ENCODE measurements around the gene RAB1A. TPM values are rescaled to one million over a fixed set of nuclear protein-coding genes. Genes with fewer than 3 reads are reported as not detected.
A peak's percentile ranks its signal among the peaks of the same experiment; 100 is the strongest.

The RAB1A gene
- total RNA-seq, 1 experiment from 2014 or later = 85.3 TPM

- in situ Hi-C loops (cut with HindIII; ENCODE audit: low pct_unique_long_range_greater_than_20kb, low sequenced_read_pairs) = no loop called here
- DNase-seq (ENCODE audit: low read depth) = no peak
Measured at GRCh38 chr2:65107530-65107929, 22.4 kb downstream of the RAB1A start.

- in situ Hi-C loops (cut with HindIII; ENCODE audit: low pct_unique_long_range_greater_than_20kb, low sequenced_read_pairs) = no loop called here
- DNase-seq (ENCODE audit: low read depth) = no peak
Measured at GRCh38 chr2:65103013-65103715, 26.7 kb downstream of the RAB1A start.

- no peak for DNase-seq (ENCODE audit: low read depth)
- in situ Hi-C loops (cut with HindIII; ENCODE audit: low pct_unique_long_range_greater_than_20kb, low sequenced_read_pairs) = no loop called here
Measured at GRCh38 chr2:65101071-65101470, 28.8 kb downstream of the RAB1A start.

- in situ Hi-C loops (cut with HindIII; ENCODE audit: low pct_unique_long_range_greater_than_20kb, low sequenced_read_pairs) = no loop called here
- no peak for DNase-seq (ENCODE audit: low read depth)
Measured at GRCh38 chr2:65098741-65099140, 31.2 kb downstream of the RAB1A start.

- DNase-seq (ENCODE audit: low read depth) = no peak
- in situ Hi-C loops (cut with HindIII; ENCODE audit: low pct_unique_long_range_greater_than_20kb, low sequenced_read_pairs) = no loop called here
Measured at GRCh38 chr2:65097844-65098243, 32.1 kb downstream of the RAB1A start.

- in situ Hi-C loops (cut with HindIII; ENCODE audit: low pct_unique_long_range_greater_than_20kb, low sequenced_read_pairs) = no loop called here
- no peak for DNase-seq (ENCODE audit: low read depth)
Measured at GRCh38 chr2:65096948-65097347, 33.0 kb downstream of the RAB1A start.

- DNase-seq (ENCODE audit: low read depth) = no peak
- in situ Hi-C loops (cut with HindIII; ENCODE audit: low pct_unique_long_range_greater_than_20kb, low sequenced_read_pairs) = no loop called here
Measured at GRCh38 chr2:65093211-65093610, 36.7 kb downstream of the RAB1A start.

GRCh38 chr2:65092791-65093190 is 37.1 kb downstream of the RAB1A start:
- in situ Hi-C loops (cut with HindIII; ENCODE audit: low pct_unique_long_range_greater_than_20kb, low sequenced_read_pairs) = no loop called here
- peak; percentile 22 for DNase-seq (ENCODE audit: low read depth)

GRCh38 chr2:65085148-65085547 is 44.8 kb downstream of the RAB1A start:
- in situ Hi-C loops (cut with HindIII; ENCODE audit: low pct_unique_long_range_greater_than_20kb, low sequenced_read_pairs) = no loop called here
- no peak for DNase-seq (ENCODE audit: low read depth)

GRCh38 chr2:65081232-65081685 is 48.6 kb downstream of the RAB1A start:
- in situ Hi-C loops (cut with HindIII; ENCODE audit: low pct_unique_long_range_greater_than_20kb, low sequenced_read_pairs) = no loop called here
- no peak for DNase-seq (ENCODE audit: low read depth)

- in situ Hi-C loops (cut with HindIII; ENCODE audit: low pct_unique_long_range_greater_than_20kb, low sequenced_read_pairs) = no loop called here
- DNase-seq (ENCODE audit: low read depth) = no peak
Measured at GRCh38 chr2:65079017-65079416, 50.9 kb downstream of the RAB1A start.

GRCh38 chr2:65077898-65078297 is 52.0 kb downstream of the RAB1A start:
- in situ Hi-C loops (cut with HindIII; ENCODE audit: low pct_unique_long_range_greater_than_20kb, low sequenced_read_pairs) = no loop called here
- DNase-seq (ENCODE audit: low read depth) = no peak

- in situ Hi-C loops (cut with HindIII; ENCODE audit: low pct_unique_long_range_greater_than_20kb, low sequenced_read_pairs) = no loop called here
- DNase-seq (ENCODE audit: low read depth) = peak; percentile 43
Measured at GRCh38 chr2:65076345-65076710, 53.6 kb downstream of the RAB1A start.

GRCh38 chr2:65075605-65076344 is 54.1 kb downstream of the RAB1A start:
- peak; percentile 62 for DNase-seq (ENCODE audit: low read depth)
- in situ Hi-C loops (cut with HindIII; ENCODE audit: low pct_unique_long_range_greater_than_20kb, low sequenced_read_pairs) = no loop called here

GRCh38 chr2:65075176-65075575 is 54.7 kb downstream of the RAB1A start:
- peak; percentile 17 for DNase-seq (ENCODE audit: low read depth)
- in situ Hi-C loops (cut with HindIII; ENCODE audit: low pct_unique_long_range_greater_than_20kb, low sequenced_read_pairs) = no loop called here

GRCh38 chr2:65073879-65074565 is 55.9 kb downstream of the RAB1A start:
- no peak for DNase-seq (ENCODE audit: low read depth)
- in situ Hi-C loops (cut with HindIII; ENCODE audit: low pct_unique_long_range_greater_than_20kb, low sequenced_read_pairs) = no loop called here

GRCh38 chr2:65072181-65072970 is 57.5 kb downstream of the RAB1A start:
- no peak for DNase-seq (ENCODE audit: low read depth)
- in situ Hi-C loops (cut with HindIII; ENCODE audit: low pct_unique_long_range_greater_than_20kb, low sequenced_read_pairs) = no loop called here

- in situ Hi-C loops (cut with HindIII; ENCODE audit: low pct_unique_long_range_greater_than_20kb, low sequenced_read_pairs) = no loop called here
- no peak for DNase-seq (ENCODE audit: low read depth)
Measured at GRCh38 chr2:65071499-65072180, 58.3 kb downstream of the RAB1A start.

Data from Caki2 (cell line).